A673 (cell line): ENCODE measurements around the gene ST6GALNAC2. TPM values are rescaled to one million over a fixed set of nuclear protein-coding genes. Genes with fewer than 3 reads are reported as not detected.
"Not testable (repeated sequence)": the region's sequence is repeated elsewhere in the genome, so short reads cannot be mapped to it uniquely, and the experiment has no call there.

Source experiments
- BruUV-seq: library from RNA; stranded (reverse); fragments of 400-500 nt; replicated peaks from 2 replicates; lab custom pipeline; 2021; lab: Mats Ljungman, UMichigan
- CTCF ChIA-PET: fragments of 300-600 bp; sonication (Branson Sonifier 250); formaldehyde crosslinking; loops from one replicate; lab custom pipeline; 2022; ENCODE audit warnings: antibody characterized with exemption; lab: Charles Lee
- POLR2A ChIA-PET: fragments of 300-600 bp; sonication (Branson Sonifier 250); formaldehyde crosslinking; loops from one replicate; lab custom pipeline; 2022; ENCODE audit warnings: antibody characterized with exemption; ENCODE audit not compliant: low non-redundant PET; lab: Charles Lee
- DNase-seq: peaks from one replicate; pipeline ENCODE4 v3.0.0-alpha.2; 2015; ENCODE audit warnings: low spot score
- H3K27ac ChIP-seq: fragments of 200-600 bp; sonication (generic); 2 replicates; pipeline ENCODE4 v1.5.1; 2016; ENCODE audit warnings: mixed run types, low read depth, mild to moderate bottlenecking, mixed read lengths, antibody characterized with exemption, low read length; ENCODE audit not compliant: poor library complexity, severe bottlenecking
- H3K27me3 ChIP-seq: fragments of 200-600 bp; sonication (generic); replicated peaks from 2 replicates; pipeline ENCODE4 v1.6.1; 2017; ENCODE audit warnings: mixed run types, low read depth, mild to moderate bottlenecking, mixed read lengths, antibody characterized with exemption, low read length; ENCODE audit not compliant: insufficient read depth, poor library complexity
- H3K36me3 ChIP-seq: fragments of 200-600 bp; sonication (generic); 2 replicates; pipeline ENCODE4 v1.6.1; 2016; ENCODE audit warnings: mixed run types, mild to moderate bottlenecking, mixed read lengths, antibody characterized with exemption, low read length; ENCODE audit not compliant: insufficient read depth, poor library complexity, severe bottlenecking
- H3K4me1 ChIP-seq: fragments of 200-600 bp; sonication (generic); 2 replicates; pipeline ENCODE4 v1.6.1; 2017; ENCODE audit warnings: mixed run types, mild to moderate bottlenecking, mixed read lengths, antibody characterized with exemption, low read length; ENCODE audit not compliant: insufficient read depth, poor library complexity, severe bottlenecking
- H3K4me3 ChIP-seq: fragments of 200-600 bp; sonication (generic); 2 replicates; pipeline ENCODE4 v1.5.1; 2016; ENCODE audit warnings: low read depth, mixed run types, mild to moderate bottlenecking, mixed read lengths, low read length; ENCODE audit not compliant: poor library complexity, severe bottlenecking
- H3K9me3 ChIP-seq: fragments of 200-600 bp; sonication (generic); 2 replicates; pipeline ENCODE4 v1.6.1; 2016; ENCODE audit warnings: mixed run types, low read depth, mild to moderate bottlenecking, mixed read lengths, antibody characterized with exemption, low read length; ENCODE audit not compliant: poor library complexity, severe bottlenecking
- CTCF ChIP-seq: fragments of 300-800, 200-600 bp; sonication (generic); conservative IDR thresholded peaks from 2 replicates; pipeline ENCODE4 v1.5.1; 2017; ENCODE audit warnings: low read depth, mild to moderate bottlenecking, antibody characterized with exemption, low read length, moderate library complexity, mixed read lengths
- EZH2 ChIP-seq: fragments of 200-600 bp; sonication (generic); IDR thresholded peaks from 2 replicates; pipeline ENCODE4 v1.6.1; 2017; ENCODE audit warnings: borderline replicate concordance, low read depth, mild to moderate bottlenecking, mixed read lengths, antibody characterized with exemption, low read length; ENCODE audit not compliant: poor library complexity, severe bottlenecking
- intact Hi-C: fragments of 100-400 bp; cut with micrococcal nuclease; formaldehyde crosslinking; loops from one replicate; pipeline ENCODE4 v1.10.0; 2022; ENCODE audit not compliant: unreplicated experiment
- total RNA-seq: library from RNA; stranded (reverse); gene quantifications from 2 replicates; pipeline ENCODE4 v1.2.3, GENCODE V29; 2021

Gene ST6GALNAC2
- total RNA-seq, 1 experiment from 2014 or later: not detected

DNA sequence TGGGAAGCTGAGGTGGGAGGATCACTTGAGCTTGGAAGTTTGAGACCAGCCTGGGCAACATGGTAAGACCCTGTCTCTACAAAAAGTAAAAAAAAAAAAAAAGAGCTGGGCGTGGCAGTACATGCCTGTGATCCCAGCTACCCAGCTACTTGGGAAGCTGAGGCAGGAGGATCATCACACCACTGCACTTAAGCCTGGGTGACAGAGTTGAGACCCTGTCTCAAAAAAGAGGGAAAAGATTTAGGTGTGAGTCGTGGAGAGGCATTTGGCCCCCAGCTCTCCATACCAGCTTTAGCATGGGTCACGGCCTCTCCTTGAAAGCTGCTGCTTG lies 19.1 kb downstream of the ST6GALNAC2 start:
- ChIA-PET CTCF (interaction anchor here (0.7 kb wide), 1 partner anchor 18 kb away, joined by 3 read pairs; no protein-coding TSS in a partner anchor), POLR2A (no interaction called here)
- Histone ChIP-seq H3K4me1 (peaks cover 10% of the 10 kb centered on the region), H3K4me3 (no peak overlapping the region), H3K27me3 (no peaks in the 10 kb centered on the region), H3K36me3 (peaks cover 56% of the 10 kb centered on the region), H3K27ac (no peak overlapping the region), H3K9me3 (no peaks in the 10 kb centered on the region)
- TF ChIP-seq EZH2 (no peak), CTCF (no peak)
- intact Hi-C loops: loop anchor here (10.0 kb wide), 1 partner anchor 148 kb away; the partner anchor contains the start of gene MXRA7
- no TSS peak for BruUV-seq
- no peak for DNase-seq

DNA sequence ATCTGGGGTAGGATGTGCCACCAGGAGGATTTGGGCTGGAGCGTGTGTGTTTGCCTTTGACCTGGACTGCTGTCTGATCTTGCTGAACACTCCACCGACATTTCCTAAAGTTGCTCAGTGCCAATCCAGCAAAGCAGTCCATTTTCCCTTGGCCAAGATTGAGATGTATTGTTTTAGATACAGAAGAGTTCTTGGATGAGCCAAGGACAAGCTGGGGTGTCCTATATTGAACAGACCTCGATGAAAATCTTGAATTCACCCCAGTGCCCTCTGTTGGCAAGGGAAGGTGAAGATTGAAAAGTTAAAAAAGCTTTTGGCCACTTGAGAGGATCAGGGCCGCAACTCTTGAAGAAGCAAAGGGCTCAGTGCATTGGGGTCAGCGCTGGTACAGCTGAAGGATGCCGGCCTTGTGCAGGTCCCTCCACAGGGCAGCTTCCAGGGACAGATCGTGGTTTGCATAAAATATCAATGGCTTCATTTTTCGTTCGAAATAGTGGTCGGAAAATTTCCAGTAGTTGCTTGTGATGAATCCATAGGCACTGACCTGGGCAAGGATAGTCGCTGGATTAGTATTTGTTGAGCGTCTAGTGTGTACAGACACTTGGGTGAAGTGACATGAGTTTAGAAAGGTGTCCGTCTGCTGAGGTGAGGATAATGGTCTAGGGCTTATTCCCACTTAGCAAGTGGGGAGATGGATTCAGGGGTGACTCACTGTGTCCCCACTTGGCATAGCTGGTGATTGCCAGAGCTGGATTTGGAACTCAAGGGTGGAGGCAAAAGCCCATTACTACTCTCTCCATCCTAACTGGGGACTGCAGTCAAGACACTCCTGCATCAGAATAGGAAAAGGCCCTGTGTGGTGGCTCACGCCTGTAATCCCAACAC lies 19.7 kb downstream of the ST6GALNAC2 start:
- no peak overlapping the region for H3K4me3 ChIP-seq
- H3K36me3 ChIP-seq: peaks cover 62% of the 10 kb centered on the region
- CTCF ChIA-PET: interaction anchor here (0.7 kb wide), 1 partner anchor 19 kb away, joined by 3 read pairs; no protein-coding TSS in a partner anchor
- TF ChIP-seq EZH2 (no peak), CTCF (no peak)
- H3K27ac ChIP-seq: no peak overlapping the region
- H3K27me3 ChIP-seq: no peaks in the 10 kb centered on the region
- peaks cover 16% of the 10 kb centered on the region for H3K4me1 ChIP-seq
- H3K9me3 ChIP-seq: no peaks in the 10 kb centered on the region
- no TSS peak for BruUV-seq
- intact Hi-C loops: loop anchor here (10.0 kb wide), 1 partner anchor 149 kb away; the partner anchor contains the start of gene MXRA7
- DNase-seq: no peak
- POLR2A ChIA-PET: no interaction called here

GRCh38 chr17:76564991-76565727 lies 20.5 kb downstream of the ST6GALNAC2 start:
- H3K4me3 ChIP-seq, DNase-seq, H3K27ac ChIP-seq, H3K9me3 ChIP-seq, BruUV-seq, POLR2A ChIA-PET, CTCF ChIA-PET, H3K27me3 ChIP-seq: not testable (repeated sequence)
- H3K36me3 ChIP-seq: peaks cover 66% of the 10 kb centered on the region
- intact Hi-C loops: loop anchor here (5.0 to 10.0 kb wide), 2 partner anchors 57 to 150 kb away; partner anchors contain the start of gene MXRA7
- H3K4me1 ChIP-seq: peaks cover 24% of the 10 kb centered on the region

DNA sequence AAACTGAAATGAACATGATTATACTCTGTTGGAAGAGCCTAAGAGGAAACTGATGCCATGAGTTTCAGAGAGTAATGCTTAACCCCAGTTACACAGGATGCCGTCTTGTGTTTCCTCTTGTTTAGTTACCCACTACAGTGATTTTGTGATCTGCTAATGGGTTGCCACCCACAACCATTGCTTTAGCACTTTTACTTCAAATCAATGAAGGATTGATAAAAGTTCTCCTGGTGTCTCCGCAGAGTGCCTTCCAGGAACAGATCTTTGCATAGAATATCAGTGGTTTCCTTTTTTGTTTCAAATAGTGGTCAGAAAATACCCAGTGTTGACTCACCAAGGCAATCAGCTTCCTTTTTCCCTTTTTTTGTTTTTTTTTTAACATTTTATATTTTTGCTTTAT lies 22.3 kb downstream of the ST6GALNAC2 start:
- H3K9me3 ChIP-seq, H3K27ac ChIP-seq, CTCF ChIA-PET, DNase-seq, H3K27me3 ChIP-seq, H3K4me3 ChIP-seq: not testable (repeated sequence)
- POLR2A ChIA-PET: interaction anchor here (0.7 kb wide), 1 partner anchor 10 kb away, joined by 4 read pairs; no protein-coding TSS in a partner anchor
- BruUV-seq: TSS peak; percentile 1
- peaks cover 34% of the 10 kb centered on the region for H3K4me1 ChIP-seq
- intact Hi-C loops: loop anchor here (5.0 to 10.0 kb wide), 2 partner anchors 59 to 151 kb away; partner anchors contain the start of gene MXRA7
- peaks cover 82% of the 10 kb centered on the region for H3K36me3 ChIP-seq
